Choroid plexus epithelial cell (primary cell): Measurements from ENCODE around the gene AHNAK.

Experiments
- DNase-seq: peaks from one replicate; pipeline ENCODE4 v3.0.0-alpha.2; 2010; ENCODE audit warnings: low read depth
- H3K4me3 ChIP-seq: 2 replicates; pipeline ENCODE4 v1.5.1; 2011; ENCODE audit warnings: low read depth, mild to moderate bottlenecking, control low read depth, low read length, moderate library complexity
- CTCF ChIP-seq: conservative IDR thresholded peaks from 2 replicates; pipeline ENCODE4 v1.5.1; 2011; ENCODE audit warnings: low read depth, mild to moderate bottlenecking, control low read depth, inconsistent platforms, low read length, moderate library complexity

The AHNAK gene

DNA sequence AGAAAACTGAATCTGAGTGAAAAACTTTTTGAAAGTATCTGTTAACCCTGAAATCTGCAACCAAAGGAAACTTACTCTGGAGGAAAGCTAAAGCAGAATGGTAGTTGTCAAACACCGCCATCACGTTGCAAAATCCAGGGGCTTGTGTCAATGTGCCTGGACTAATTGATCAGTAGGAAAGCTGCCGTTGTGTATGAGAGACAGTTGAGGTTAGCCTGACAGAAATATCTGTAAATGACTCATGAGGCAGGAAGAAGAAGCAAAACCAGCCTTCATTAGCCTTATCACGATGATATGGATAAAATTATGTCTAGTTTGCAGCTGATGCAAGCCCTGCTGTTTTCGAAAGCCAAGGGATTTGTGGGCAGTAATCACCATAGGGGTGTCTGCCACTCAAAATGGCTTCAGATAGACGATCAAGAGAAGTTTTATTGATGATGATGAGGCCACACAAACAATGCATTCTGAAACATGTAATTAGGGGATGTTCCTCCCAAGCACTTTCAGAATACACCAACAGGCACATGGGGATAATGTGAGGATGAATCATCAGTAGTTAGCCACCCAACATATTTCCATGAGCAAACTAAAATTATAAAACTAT, 118.9 kb downstream of the AHNAK start:
- peak; percentile 64 for DNase-seq
- H3K4me3 ChIP-seq, result no peak overlapping the region
- no peak for TF ChIP-seq CTCF

DNA sequence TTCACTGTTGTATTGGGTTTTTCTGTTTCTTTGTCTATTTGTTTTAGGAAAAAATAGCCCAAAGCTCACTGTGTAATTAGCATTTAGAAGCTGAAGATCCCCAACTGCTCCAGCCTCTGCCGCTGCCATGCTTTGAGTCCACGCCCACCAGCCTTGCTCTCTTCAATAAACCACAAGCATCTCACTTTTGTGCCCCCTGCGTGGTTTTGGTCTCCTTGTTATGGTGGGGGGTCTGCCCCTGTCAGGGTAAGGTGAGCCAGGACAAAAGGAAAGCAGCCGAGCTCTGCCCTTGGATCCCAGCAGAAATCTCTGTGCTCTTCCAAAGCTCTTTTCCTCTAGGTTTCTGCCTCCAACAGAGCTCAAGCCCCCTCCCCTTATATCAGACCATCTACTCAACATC, 123.6 kb downstream of the AHNAK start:
- H3K4me3 ChIP-seq, result no peak overlapping the region

DNA sequence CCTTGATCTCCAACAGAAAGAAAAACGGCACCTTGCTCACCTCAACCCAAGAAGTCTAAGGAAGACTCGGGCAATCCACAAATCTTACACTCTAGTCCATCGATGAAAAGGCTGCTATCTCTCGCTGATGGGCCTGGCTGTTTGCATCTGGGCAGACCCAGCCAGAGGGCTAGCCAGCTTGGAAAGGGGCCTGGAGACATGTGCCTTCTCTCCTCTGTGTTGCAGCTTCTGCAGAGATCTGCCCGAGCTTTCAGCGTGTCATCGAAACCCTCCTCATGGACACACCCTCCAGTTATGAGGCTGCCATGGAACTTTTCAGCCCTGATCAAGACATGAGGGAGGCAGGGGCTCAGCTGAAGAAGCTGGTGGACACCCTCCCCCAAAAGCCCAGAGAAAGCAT, 124.6 kb downstream of the AHNAK start:
- H3K4me3 ChIP-seq, result no peak overlapping the region
- no peak for TF ChIP-seq CTCF
- no peak for DNase-seq

More for the DNA sequence above, 123.6 kb downstream of the AHNAK start:
- no peak for DNase-seq
- TF ChIP-seq CTCF, result no peak

DNA sequence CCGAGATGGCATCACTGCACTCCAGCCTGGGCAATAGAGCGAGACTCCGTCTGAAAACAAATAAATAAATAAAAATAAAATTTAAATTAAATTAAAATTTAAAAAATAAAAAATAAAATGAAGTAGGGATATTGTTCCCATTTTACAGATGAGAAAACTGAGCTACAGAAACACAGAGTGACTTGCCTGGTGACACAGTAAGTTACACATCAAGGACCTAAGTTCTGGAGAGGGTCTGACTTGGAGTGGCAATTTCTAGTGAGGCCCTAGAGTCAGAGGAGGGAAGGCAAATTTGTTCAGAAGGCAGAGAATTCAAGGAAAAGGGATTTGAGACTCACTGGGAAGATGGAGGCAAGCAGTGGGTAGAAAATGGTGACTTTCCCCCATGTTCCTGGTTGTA, 125.7 kb downstream of the AHNAK start:
- H3K4me3 ChIP-seq, result no peak overlapping the region
- no peak for DNase-seq
- TF ChIP-seq CTCF, result no peak

DNA sequence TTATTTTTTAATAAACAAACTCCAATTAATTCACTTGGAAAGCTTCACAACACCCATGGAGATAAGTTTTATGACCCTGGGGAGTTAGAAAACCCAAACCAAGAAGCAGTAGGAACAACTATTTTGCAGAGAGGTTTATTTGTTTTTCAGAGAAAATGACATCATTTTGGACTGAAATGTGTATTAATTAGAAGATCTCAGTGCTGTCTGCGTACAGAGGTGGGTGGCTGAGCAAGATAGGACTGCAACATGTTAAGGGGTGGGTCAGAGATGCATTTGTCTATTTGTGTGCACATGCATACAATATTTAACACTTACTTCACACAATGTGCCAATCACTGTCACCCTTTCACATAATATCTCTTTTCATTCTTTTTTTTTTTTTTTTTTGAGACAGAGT, 126.7 kb downstream of the AHNAK start:
- H3K4me3 ChIP-seq, result no peak overlapping the region
- no peak for TF ChIP-seq CTCF
- DNase-seq, result no peak

GRCh38 chr11:62419314-62419929, 127.2 kb downstream of the AHNAK start:
- TF ChIP-seq CTCF, result no peak
- no peak for DNase-seq
- no peak overlapping the region for H3K4me3 ChIP-seq

GRCh38 chr11:62418733-62419132, 127.9 kb downstream of the AHNAK start, which contains the start of gene SCGB1A1:
SCGB1A1 (plus strand) TSS chr11:62419033; CDS start chr11:62419096, 63 bp downstream.
- TF ChIP-seq CTCF, result no peak
- no peak for DNase-seq
- H3K4me3 ChIP-seq, result no peak within 1 kb of the TSS
